Measurements from ENCODE around the gene CDKN3. TPM values are rescaled to one million over a fixed set of nuclear protein-coding genes. Genes with fewer than 3 reads are reported as not detected.
"Not testable (repeated sequence)": the region's sequence is repeated elsewhere in the genome, so short reads cannot be mapped to it uniquely, and the experiment has no call there.

The CDKN3 gene
- total RNA-seq, 1 donor, result 0.52 TPM

DNA sequence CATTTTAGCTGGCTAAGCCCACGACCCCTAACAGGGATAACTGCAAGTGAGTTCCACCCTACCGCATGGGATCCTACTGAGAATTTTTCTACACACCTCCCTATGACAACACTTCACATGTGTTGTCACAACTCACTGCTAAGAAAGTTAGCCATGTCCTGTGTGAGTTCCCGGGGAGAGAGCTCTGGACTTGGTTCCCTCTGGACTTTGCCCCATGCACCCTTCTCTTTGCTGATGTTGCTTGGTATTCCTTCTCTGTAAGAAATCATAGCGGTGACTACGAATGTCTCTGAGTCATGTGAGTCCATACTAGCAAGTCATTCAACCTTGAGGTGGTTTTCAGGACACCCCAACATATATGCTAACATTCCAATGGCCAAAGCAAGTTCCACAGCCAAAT is 9.5 kb upstream of the CDKN3 start:
- H3K9me3 ChIP-seq (ENCODE audit: low read depth, low read length), result no peaks in the 10 kb centered on the region
- H3K4me1 ChIP-seq (ENCODE audit: insufficient read depth, low read length), result no peaks in the 10 kb centered on the region
- H3K27me3 ChIP-seq (ENCODE audit: insufficient read depth, low read length), result no peaks in the 10 kb centered on the region
- no peak overlapping the region for H3K4me3 ChIP-seq (ENCODE audit: low read length)

DNA sequence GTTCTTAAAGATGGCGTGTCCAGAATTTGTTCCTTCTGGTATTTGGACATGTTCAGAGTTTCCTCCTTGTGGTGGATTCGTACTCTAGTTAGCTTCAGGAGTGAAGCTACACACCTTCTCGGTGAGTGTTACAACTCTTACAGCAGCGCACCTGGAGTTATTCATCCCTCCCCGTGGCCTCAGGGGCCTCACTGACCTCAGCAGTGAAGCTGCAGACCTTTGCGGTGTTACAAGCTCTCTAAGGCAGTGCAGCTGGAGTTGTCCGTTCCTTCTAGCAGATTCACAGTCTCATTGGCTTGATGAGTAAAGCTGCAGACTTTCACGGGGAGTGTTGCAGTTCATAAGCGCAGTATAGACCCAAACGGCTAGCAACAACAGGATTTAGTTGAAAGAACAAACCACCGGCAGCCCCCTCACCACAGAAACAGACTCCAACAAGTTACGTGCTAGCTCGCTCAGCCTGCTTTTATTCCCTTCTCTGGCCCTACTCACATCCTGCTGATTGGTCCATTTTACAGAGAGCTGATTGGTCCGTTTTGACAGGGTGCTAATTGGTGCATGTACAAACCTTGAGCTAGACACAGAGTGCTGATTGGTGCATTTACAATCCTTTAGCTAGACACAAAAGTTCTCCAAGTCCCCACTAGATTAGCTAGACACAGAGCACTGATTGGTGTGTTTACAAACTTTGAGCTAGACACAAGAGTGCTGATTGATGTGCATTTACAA is 4.5 kb upstream of the CDKN3 start:
- H3K4me3 ChIP-seq (ENCODE audit: low read length), result no peak overlapping the region
- peaks cover 6% of the 10 kb centered on the region for H3K4me1 ChIP-seq (ENCODE audit: insufficient read depth, low read length)
- H3K9me3 ChIP-seq (ENCODE audit: low read depth, low read length), result no peaks in the 10 kb centered on the region
- no peaks in the 10 kb centered on the region for H3K27me3 ChIP-seq (ENCODE audit: insufficient read depth, low read length)

DNA sequence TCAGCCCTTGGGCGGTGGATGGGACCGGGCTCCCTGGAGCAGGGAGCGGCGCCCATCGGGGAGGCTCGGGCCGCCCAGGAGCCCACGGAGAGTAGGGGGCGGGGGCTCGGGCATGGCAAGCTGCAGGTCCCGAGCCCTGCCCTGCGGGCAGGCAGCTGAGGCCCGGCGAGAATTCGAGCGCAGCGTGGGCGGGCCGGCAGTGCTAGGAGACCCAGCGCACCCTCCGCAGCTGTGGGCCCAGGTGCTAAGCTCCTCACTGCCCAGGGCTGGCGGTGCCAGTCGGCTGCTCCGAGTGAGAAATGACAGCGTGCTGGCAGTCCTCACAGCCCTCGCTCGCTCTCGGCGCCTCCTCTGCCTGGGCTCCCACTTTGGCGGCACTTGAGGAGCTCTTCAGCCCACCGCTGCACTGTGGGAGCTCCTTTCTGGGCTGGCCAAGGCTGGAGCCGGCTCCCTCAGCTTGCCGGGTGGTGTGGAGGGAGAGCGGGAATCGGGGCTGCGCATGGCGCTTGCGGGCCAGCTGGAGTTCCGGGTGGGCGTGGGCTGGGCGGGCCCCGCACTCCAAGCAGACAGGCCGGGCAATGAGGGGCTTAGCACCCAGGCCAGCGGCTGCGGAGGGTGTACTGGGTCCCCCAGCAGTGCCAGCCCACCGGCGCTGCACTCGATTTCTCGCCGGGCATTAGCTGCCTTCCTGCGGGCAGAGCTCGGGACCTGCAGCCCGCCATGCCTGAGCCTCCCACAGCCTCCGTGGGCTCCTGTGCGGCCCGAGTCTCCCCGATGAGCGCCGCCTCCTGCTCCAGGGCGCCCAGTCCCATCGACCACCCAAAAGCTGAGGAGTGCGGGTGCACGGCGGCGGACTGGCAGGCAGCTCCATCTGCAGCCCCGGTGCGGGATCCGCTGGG is 3.6 kb upstream of the CDKN3 start:
- not testable (repeated sequence) for H3K4me3 ChIP-seq (ENCODE audit: low read length); H3K27me3 ChIP-seq (ENCODE audit: insufficient read depth, low read length); H3K9me3 ChIP-seq (ENCODE audit: low read depth, low read length)
- H3K4me1 ChIP-seq (ENCODE audit: insufficient read depth, low read length), result peaks cover 15% of the 10 kb centered on the region

DNA sequence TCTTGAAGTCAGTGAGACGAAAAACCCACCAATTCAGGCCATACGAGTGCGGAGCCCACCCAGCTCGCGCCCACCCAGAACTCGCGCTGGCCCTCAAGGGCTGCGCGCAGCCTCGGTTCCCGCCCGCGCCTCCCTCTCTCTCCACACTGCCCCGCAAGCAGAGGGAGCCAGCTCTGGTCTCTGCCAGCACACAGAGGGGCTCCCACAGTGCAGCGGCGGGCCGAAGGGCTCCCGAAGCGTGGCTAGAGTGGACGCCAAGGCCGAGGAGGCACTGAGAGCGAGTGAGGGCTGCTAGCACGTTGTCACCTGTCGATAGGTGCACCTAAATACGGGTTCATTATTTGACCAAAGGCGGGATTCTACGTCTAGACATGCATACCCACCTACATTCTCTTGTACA is 2.2 kb upstream of the CDKN3 start:
- Histone ChIP-seq H3K9me3 (ENCODE audit: low read depth, low read length) (no peaks in the 10 kb centered on the region), H3K4me3 (ENCODE audit: low read length) (no peak overlapping the region), H3K27me3 (ENCODE audit: insufficient read depth, low read length) (no peaks in the 10 kb centered on the region), H3K4me1 (ENCODE audit: insufficient read depth, low read length) (peaks cover 27% of the 10 kb centered on the region)

DNA sequence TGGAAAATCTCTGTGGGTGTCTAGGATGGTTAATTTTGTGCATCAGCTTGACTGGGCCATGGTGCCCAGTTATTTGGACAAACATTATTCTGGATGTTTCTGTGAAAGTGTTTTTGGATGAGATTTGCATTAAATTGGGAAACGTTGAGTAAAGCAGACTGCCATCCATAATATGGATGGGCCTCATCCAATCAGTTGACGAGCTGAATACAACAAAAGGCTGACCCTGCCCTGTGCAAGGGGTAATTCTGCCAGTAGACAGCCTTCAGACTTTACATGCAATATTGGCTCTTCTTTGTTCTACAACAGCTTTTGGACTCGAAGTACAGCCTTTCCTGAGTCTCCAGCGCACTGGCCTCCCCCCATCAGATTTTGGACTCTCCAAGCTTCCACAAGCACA is 1.5 kb upstream of the CDKN3 start:
- no peaks in the 10 kb centered on the region for H3K9me3 ChIP-seq (ENCODE audit: low read depth, low read length)
- no peaks in the 10 kb centered on the region for H3K27me3 ChIP-seq (ENCODE audit: insufficient read depth, low read length)
- H3K4me1 ChIP-seq (ENCODE audit: insufficient read depth, low read length), result peaks cover 27% of the 10 kb centered on the region
- H3K4me3 ChIP-seq (ENCODE audit: low read length), result no peak overlapping the region

DNA sequence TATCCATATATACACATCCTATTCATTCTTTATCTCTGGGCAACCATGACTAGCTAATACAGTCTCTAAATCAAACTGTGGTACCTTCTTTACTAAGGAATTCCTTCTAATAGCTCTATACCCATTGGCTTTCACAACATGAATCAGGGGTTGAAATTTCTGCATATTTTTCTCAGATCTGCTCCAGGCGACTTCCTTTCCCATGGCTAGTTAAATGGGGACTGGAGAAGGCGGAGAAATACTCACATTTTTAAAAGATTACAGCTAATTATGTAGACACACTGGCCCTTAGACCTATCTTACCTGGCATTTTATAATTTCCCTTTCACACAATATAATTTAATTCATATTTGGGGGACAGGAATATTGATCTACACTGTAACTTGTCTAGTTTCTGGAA is 1.1 kb upstream of the CDKN3 start:
- no peak overlapping the region for H3K4me3 ChIP-seq (ENCODE audit: low read length)
- peaks cover 27% of the 10 kb centered on the region for H3K4me1 ChIP-seq (ENCODE audit: insufficient read depth, low read length)
- no peaks in the 10 kb centered on the region for H3K27me3 ChIP-seq (ENCODE audit: insufficient read depth, low read length)
- H3K9me3 ChIP-seq (ENCODE audit: low read depth, low read length), result no peaks in the 10 kb centered on the region

DNA sequence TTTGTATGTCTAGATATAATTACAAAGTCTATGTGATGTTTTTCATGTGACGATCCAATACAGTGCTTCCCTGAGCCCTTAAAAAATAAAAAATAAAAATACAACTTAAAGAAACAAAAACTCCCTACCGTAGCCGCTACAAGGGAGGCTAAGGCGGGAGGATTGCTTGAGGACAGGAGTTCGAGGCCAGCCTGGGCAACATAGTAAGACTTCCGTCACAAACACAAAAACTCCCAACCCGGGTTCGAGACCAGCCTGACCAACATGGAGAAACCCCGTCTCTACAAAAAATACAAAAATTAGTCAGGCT is 669 bp upstream of the CDKN3 start:
- no peaks in the 10 kb centered on the region for H3K27me3 ChIP-seq (ENCODE audit: insufficient read depth, low read length)
- peak overlapping the region; percentile 69 for H3K4me3 ChIP-seq (ENCODE audit: low read length)
- no peaks in the 10 kb centered on the region for H3K9me3 ChIP-seq (ENCODE audit: low read depth, low read length)
- peaks cover 27% of the 10 kb centered on the region for H3K4me1 ChIP-seq (ENCODE audit: insufficient read depth, low read length)

DNA sequence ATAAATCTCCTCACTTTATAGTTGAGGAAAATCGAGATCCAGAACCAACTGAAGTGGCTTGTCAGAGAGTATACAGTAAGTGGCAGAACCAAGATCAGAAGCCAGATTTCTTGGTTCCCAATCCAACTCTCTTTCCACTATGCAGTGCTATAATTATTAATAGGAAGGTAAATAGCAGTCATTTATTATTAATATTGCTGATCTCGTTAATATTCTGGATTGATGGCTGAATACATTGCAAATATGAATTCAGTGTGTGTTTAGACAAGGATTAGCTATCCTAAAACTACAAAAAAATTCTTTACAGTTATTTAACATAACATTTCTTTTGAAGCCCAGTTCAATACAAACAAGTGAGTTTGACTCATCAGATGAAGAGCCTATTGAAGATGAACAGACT is 2.8 kb downstream of the CDKN3 start:
- no peaks in the 10 kb centered on the region for H3K27me3 ChIP-seq (ENCODE audit: insufficient read depth, low read length)
- no peak overlapping the region for H3K4me3 ChIP-seq (ENCODE audit: low read length)
- H3K4me1 ChIP-seq (ENCODE audit: insufficient read depth, low read length), result peaks cover 27% of the 10 kb centered on the region
- no peaks in the 10 kb centered on the region for H3K9me3 ChIP-seq (ENCODE audit: low read depth, low read length)

DNA sequence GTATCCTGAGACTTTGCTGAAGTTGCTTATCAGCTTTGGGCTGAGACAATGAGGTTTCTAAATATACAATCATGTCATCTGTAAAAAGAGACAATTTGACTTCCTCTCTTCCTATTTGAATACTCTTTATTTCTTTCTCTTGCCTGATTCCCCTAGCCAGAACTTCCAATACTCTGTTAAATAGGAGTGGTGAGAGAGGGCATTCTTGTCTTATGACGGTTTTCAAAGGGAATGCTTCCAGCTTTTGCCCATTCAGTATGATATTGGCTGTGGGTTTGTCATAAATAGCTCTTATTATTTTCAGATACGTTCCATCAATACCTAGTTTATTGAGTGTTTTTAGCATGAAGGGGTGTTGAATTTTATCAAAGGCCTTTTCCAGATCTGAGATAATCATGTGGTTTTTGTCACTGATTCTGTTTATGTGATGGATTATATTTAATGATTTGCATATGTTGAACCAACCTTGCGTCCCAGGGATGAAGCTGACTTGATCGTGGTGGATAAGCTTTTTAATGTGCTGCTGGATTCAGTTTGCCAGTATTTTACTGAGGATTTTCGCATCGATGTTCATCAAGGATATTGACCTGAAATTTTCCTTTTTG is 6.7 kb downstream of the CDKN3 start:
- not testable (repeated sequence) for H3K9me3 ChIP-seq (ENCODE audit: low read depth, low read length); H3K4me1 ChIP-seq (ENCODE audit: insufficient read depth, low read length); H3K4me3 ChIP-seq (ENCODE audit: low read length); H3K27me3 ChIP-seq (ENCODE audit: insufficient read depth, low read length)

DNA sequence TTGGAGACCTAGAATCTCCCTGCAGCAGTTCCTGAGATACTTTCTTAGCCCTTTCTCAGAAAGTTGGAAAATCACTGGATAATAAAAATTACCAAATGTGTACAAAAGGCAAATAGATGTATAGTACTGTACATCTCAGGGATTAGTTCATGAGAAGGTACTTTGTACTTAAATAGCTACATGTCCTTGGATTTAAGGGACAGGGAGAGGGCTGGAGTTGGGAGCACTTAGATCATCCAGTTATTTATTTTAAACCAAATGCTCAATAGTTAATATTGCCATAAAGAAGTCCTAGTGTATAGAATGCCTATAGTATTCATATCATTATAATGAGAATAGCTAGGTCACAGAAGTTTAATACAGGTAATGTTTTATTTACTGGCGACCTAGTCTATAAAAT is 13.4 kb downstream of the CDKN3 start:
- H3K9me3 ChIP-seq (ENCODE audit: low read depth, low read length), result no peaks in the 10 kb centered on the region
- H3K4me1 ChIP-seq (ENCODE audit: insufficient read depth, low read length), result no peaks in the 10 kb centered on the region
- no peak overlapping the region for H3K4me3 ChIP-seq (ENCODE audit: low read length)
- no peaks in the 10 kb centered on the region for H3K27me3 ChIP-seq (ENCODE audit: insufficient read depth, low read length)

DNA sequence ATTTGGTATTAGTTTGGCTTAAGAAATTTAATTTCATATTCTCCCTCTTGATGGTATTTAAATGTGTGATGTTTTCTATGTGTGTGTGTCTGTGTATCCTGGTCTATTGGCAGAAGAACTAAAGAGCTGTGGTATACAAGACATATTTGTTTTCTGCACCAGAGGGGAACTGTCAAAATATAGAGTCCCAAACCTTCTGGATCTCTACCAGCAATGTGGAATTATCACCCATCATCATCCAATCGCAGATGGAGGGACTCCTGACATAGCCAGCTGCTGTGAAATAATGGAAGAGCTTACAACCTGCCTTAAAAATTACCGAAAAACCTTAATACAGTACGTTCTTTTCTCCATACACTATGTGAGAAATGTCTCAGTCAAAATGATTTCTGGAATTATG is 14.6 kb downstream of the CDKN3 start:
- H3K4me1 ChIP-seq (ENCODE audit: insufficient read depth, low read length), result no peaks in the 10 kb centered on the region
- H3K4me3 ChIP-seq (ENCODE audit: low read length), result no peak overlapping the region
- no peaks in the 10 kb centered on the region for H3K9me3 ChIP-seq (ENCODE audit: low read depth, low read length)
- no peaks in the 10 kb centered on the region for H3K27me3 ChIP-seq (ENCODE audit: insufficient read depth, low read length)

DNA sequence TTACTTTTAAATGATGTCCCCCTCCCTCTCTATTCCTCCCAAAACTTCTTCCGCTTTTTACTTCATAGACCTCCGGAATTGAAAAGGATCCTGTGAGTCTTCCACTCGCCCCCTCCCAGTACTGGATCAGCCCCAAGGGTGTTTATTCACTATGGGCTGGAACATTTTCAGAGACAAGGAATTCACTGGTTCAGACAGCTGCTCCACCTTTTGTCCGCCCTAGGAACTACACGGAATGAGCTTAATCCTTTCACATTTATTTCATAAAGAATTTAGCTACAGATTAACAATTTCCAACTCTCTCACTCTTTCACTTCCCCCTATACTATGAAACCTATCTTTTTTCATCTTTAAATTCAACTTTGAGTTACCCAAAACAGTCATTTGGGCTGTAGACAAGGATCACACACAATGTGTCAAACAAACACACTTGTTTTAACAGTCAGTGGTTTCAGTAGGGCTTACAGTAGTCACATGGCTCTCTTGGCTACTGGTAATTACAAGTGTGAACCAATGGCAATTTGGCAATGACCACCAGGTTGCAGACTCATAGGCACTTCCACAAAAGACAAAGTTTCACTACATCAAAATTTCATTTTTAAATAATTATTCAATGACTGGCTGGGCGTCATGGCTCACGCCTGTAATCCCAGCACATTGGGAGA is 23.8 kb downstream of the CDKN3 start:
- H3K4me3 ChIP-seq (ENCODE audit: low read length), result no peak overlapping the region
- H3K9me3 ChIP-seq (ENCODE audit: low read depth, low read length), result no peaks in the 10 kb centered on the region
- no peaks in the 10 kb centered on the region for H3K27me3 ChIP-seq (ENCODE audit: insufficient read depth, low read length)
- no peaks in the 10 kb centered on the region for H3K4me1 ChIP-seq (ENCODE audit: insufficient read depth, low read length)

DNA sequence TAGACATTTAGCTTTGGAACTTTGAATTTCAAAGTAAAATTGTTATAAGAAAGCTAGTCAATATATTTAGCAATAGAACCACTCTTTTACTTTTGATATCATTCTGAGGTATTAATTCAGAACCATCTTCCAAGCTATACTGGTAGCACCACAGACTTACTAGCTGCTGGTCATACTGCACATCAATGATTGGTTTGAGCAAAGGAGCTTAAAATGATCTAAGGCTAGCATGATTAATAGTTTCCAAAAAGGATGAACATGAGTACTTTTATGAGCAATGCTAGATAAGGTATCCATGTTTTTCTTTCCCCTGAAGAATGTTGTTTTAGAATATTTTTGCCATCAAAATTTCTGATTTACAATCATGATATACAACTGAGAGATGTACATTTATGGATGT is 27.2 kb downstream of the CDKN3 start:
- Histone ChIP-seq H3K4me1 (ENCODE audit: insufficient read depth, low read length) (no peaks in the 10 kb centered on the region), H3K4me3 (ENCODE audit: low read length) (no peak overlapping the region), H3K27me3 (ENCODE audit: insufficient read depth, low read length) (no peaks in the 10 kb centered on the region), H3K9me3 (ENCODE audit: low read depth, low read length) (no peaks in the 10 kb centered on the region)

DNA sequence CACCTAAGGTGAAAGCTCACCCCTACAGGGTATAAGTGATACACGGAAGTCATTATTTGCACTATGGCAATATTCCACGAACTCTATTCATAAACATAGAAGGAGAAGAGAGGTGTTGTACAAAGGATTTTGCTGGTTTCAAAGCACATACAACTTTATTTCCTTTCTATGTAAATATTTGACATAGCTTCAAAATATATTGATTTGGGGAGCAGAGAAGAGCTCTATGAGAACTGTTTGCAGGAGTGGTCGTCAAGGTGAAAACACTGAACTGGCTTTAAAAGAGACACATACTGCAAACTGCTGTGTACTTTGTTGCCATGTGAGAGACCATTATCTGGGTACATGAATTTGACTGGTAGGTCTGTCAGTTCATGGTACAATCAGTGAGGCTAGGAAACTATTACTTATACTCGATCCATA is 27.7 kb downstream of the CDKN3 start:
- Histone ChIP-seq H3K4me3 (ENCODE audit: low read length) (no peak overlapping the region), H3K4me1 (ENCODE audit: insufficient read depth, low read length) (no peaks in the 10 kb centered on the region), H3K9me3 (ENCODE audit: low read depth, low read length) (no peaks in the 10 kb centered on the region), H3K27me3 (ENCODE audit: insufficient read depth, low read length) (no peaks in the 10 kb centered on the region)

DNA sequence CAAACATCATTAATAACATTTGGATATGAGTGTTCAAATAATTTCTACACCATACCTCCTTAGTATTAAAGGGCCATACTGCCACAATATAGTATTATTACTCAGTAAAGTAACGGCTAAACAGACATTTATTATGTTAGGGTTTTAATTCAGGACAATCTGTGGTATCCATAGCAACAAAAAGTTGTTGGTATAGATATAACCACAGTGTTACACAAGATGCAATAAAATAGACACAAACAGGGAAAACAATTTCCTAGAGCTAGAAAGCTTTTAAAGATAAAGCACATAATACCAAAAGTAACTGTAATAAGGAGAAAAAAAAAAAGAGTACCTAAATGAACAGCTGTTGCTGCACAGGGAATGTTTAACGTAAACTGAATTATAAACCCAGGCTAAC is 28.3 kb downstream of the CDKN3 start:
- H3K9me3 ChIP-seq (ENCODE audit: low read depth, low read length), result no peaks in the 10 kb centered on the region
- no peaks in the 10 kb centered on the region for H3K27me3 ChIP-seq (ENCODE audit: insufficient read depth, low read length)
- no peaks in the 10 kb centered on the region for H3K4me1 ChIP-seq (ENCODE audit: insufficient read depth, low read length)
- H3K4me3 ChIP-seq (ENCODE audit: low read length), result no peak overlapping the region

All from mononuclear cell (primary cell).